Measurements from ENCODE around the gene SPEN.

DNA sequence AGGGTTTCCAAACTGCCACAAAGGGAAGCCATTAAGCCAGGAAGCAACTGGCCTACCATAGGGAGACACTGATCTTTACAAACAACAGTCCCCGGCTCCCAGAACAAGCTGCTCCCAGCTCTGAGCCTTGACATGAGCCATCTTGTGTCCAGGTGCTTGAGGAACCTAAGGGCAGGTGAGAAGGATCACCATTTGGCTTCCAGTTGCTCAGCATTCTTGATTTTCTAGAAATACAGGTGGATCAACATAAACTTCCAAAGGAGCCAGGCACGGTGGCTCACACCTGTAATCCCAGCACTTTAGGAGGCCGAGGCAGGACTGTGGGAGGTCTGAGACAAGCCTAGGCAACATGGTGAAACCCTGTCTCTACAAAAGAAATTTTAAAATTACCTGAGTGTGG lies 106.8 kb downstream of the SPEN start:
- TF ChIP-seq CTCF (IDR thresholded peaks at IDR 0.05) (no peak), POLR2A (IDR thresholded peaks at IDR 0.05) (no peak)
